OCI-LY1 (cell line): ENCODE measurements around the gene N4BP2L1.

Experiments
- H2AFZ ChIP-seq: fragments of 200-600 bp; sonication (generic), shearing (Covaris generic); 2 replicates; pipeline ENCODE4 v1.6.0; 2014; ENCODE audit warnings: antibody characterized with exemption, mild to moderate bottlenecking, low read length
- H3F3A ChIP-seq: fragments of 200-600 bp; sonication (generic), shearing (Covaris generic); 2 replicates; pipeline ENCODE4 v1.6.0; 2014; ENCODE audit warnings: mild to moderate bottlenecking, antibody characterized with exemption, low read length, moderate library complexity; ENCODE audit not compliant: insufficient read depth
- H3K27ac ChIP-seq: fragments of 200-600 bp; sonication (generic); 2 replicates; pipeline ENCODE4 v1.5.1; 2014; ENCODE audit warnings: low read length, mixed run types, mild to moderate bottlenecking, low read depth; ENCODE audit not compliant: poor library complexity, severe bottlenecking
- H3K27me3 ChIP-seq: fragments of 200-600 bp; sonication (generic); 2 replicates; pipeline ENCODE4 v1.6.0; 2014; ENCODE audit warnings: antibody characterized with exemption, mild to moderate bottlenecking, low read length, moderate library complexity; ENCODE audit not compliant: insufficient read depth
- H3K36me3 ChIP-seq: fragments of 200-600 bp; sonication (generic); 2 replicates; pipeline ENCODE4 v1.6.1; 2014; ENCODE audit warnings: mild to moderate bottlenecking, antibody characterized with exemption, low read length, moderate library complexity, mixed read lengths; ENCODE audit not compliant: insufficient read depth
- H3K4me1 ChIP-seq: fragments of 200-600 bp; sonication (generic); 2 replicates; pipeline ENCODE4 v1.5.1; 2014; ENCODE audit warnings: mild to moderate bottlenecking, low read length, moderate library complexity; ENCODE audit not compliant: insufficient read depth, severe bottlenecking
- H3K4me2 ChIP-seq: fragments of 200-600 bp; sonication (generic), shearing (Covaris generic); 2 replicates; pipeline ENCODE4 v1.6.1; 2014; ENCODE audit warnings: low read length
- H3K4me3 ChIP-seq: fragments of 200-600 bp; sonication (generic); 2 replicates; pipeline ENCODE4 v1.5.1; 2014; ENCODE audit warnings: low read length, low read depth, mild to moderate bottlenecking, mixed read lengths; ENCODE audit not compliant: poor library complexity, severe bottlenecking
- H3K79me2 ChIP-seq: fragments of 200-600 bp; shearing (Covaris generic); 2 replicates; pipeline ENCODE4 v1.6.1; 2016; ENCODE audit warnings: mixed run types, low read length, mixed read lengths; ENCODE audit not compliant: insufficient read depth
- H3K9ac ChIP-seq: fragments of 200-600 bp; sonication (generic), shearing (Covaris generic); 2 replicates; pipeline ENCODE4 v1.6.1; 2014; ENCODE audit warnings: mild to moderate bottlenecking, low read length, mixed read lengths
- H3K9me2 ChIP-seq: fragments of 200-600 bp; sonication (generic), shearing (Covaris generic); 2 replicates; pipeline ENCODE4 v1.6.1; 2014; ENCODE audit warnings: low read depth, mild to moderate bottlenecking, low read length, mixed read lengths
- H3K9me3 ChIP-seq: fragments of 200-600 bp; shearing (Covaris generic); 2 replicates; pipeline ENCODE4 v1.6.1; 2014; ENCODE audit warnings: low read length, mixed read lengths
- H4K20me1 ChIP-seq: fragments of 200-600 bp; sonication (generic), shearing (Covaris generic); 2 replicates; pipeline ENCODE4 v1.6.0; 2016; ENCODE audit warnings: mild to moderate bottlenecking, low read length; ENCODE audit not compliant: insufficient read depth
- CTCF ChIP-seq: fragments of 200-600 bp; sonication (generic), shearing (Covaris generic); IDR thresholded peaks from 2 replicates; pipeline ENCODE4 v1.5.1; 2017; ENCODE audit warnings: mild to moderate bottlenecking, antibody characterized with exemption, low read length, moderate library complexity, mixed read lengths
- EZH2 ChIP-seq: fragments of 200-600 bp; sonication (generic), shearing (Covaris generic); IDR thresholded peaks from 2 replicates; pipeline ENCODE4 v1.8.0; 2017; ENCODE audit warnings: borderline replicate concordance, mixed run types, mild to moderate bottlenecking, antibody characterized with exemption, low read length, moderate library complexity, mixed read lengths

The N4BP2L1 gene

GRCh38 chr13:32438871-32439270 is 10.9 kb upstream of the N4BP2L1 start:
- Histone ChIP-seq H3K27ac (no peak overlapping the region), H3K27me3 (no peaks in the 10 kb centered on the region), H3F3A (no peaks in the 10 kb centered on the region)

GRCh38 chr13:32432856-32433255 is 4.9 kb upstream of the N4BP2L1 start:
- no peak for TF ChIP-seq CTCF
- no peak for TF ChIP-seq EZH2
- Histone ChIP-seq H2AFZ (no peak overlapping the region), H3K9ac (no peak overlapping the region)

More at GRCh38 chr13:32438871-32439270, 10.9 kb upstream of the N4BP2L1 start:
- no peak overlapping the region for H3K4me2 ChIP-seq
- H3K9me2 ChIP-seq: no peaks in the 10 kb centered on the region
- no peaks in the 10 kb centered on the region for H3K9me3 ChIP-seq
- H3K79me2 ChIP-seq: no peaks in the 10 kb centered on the region
- H3K36me3 ChIP-seq: no peaks in the 10 kb centered on the region
- no peaks in the 10 kb centered on the region for H4K20me1 ChIP-seq
- H3K4me3 ChIP-seq: no peak overlapping the region
- no peak overlapping the region for H2AFZ ChIP-seq
- H3K9ac ChIP-seq: no peak overlapping the region
- no peaks in the 10 kb centered on the region for H3K4me1 ChIP-seq
- TF ChIP-seq EZH2 (no peak), CTCF (no peak)

GRCh38 chr13:32431361-32431760 is 3.4 kb upstream of the N4BP2L1 start:
- Histone ChIP-seq H2AFZ (no peak overlapping the region), H3K27ac (no peak overlapping the region), H3K9me3 (no peaks in the 10 kb centered on the region), H3K27me3 (no peaks in the 10 kb centered on the region), H4K20me1 (no peaks in the 10 kb centered on the region), H3K79me2 (no peaks in the 10 kb centered on the region; the same call in 1 of the 2 replicates), H3K9me2 (no peaks in the 10 kb centered on the region), H3F3A (no peaks in the 10 kb centered on the region), H3K36me3 (no peaks in the 10 kb centered on the region), H3K4me1 (peaks cover 19% of the 10 kb centered on the region), H3K4me2 (no peak overlapping the region), H3K4me3 (no peak overlapping the region), H3K9ac (no peak overlapping the region)
- TF ChIP-seq CTCF (no peak), EZH2 (no peak)

More at GRCh38 chr13:32432856-32433255, 4.9 kb upstream of the N4BP2L1 start:
- Histone ChIP-seq H3F3A (no peaks in the 10 kb centered on the region), H3K79me2 (no peaks in the 10 kb centered on the region), H3K4me2 (no peak overlapping the region), H3K4me1 (peaks cover 12% of the 10 kb centered on the region), H3K9me2 (no peaks in the 10 kb centered on the region), H3K27me3 (no peaks in the 10 kb centered on the region), H3K9me3 (no peaks in the 10 kb centered on the region), H3K27ac (no peak overlapping the region), H3K4me3 (no peak overlapping the region), H4K20me1 (no peaks in the 10 kb centered on the region), H3K36me3 (no peaks in the 10 kb centered on the region)
